Hematopoietic multipotent progenitor cell (in vitro differentiated cells): Measurements from ENCODE around the gene IL36A. TPM values are rescaled to one million over a fixed set of nuclear protein-coding genes. Genes with fewer than 3 reads are reported as not detected.

Experiments used
- DNase-seq, 3 donors: peaks; one replicate each; pipeline ENCODE4 v3.0.0-alpha.2; 2011 to 2015; ENCODE audit warnings: low read depth in 2 of 3, low spot score in 2 of 3
- total RNA-seq: library from RNA; depleted of rRNA; stranded (reverse); fragments of >200 nt; gene quantifications from one replicate; pipeline ENCODE4 v1.2.3, GENCODE V29; 2012

The IL36A gene
- under 0.01 TPM for total RNA-seq

GRCh38 chr2:113005030-113005509 is at the start of gene IL36A:
TSS of gene IL36A (plus strand) at chr2:113005459. CDS start at chr2:113005872, 413 bp downstream.
- DNase-seq = no peak

GRCh38 chr2:112957511-112957910 is 47.7 kb upstream of the IL36A start:
- no peak for DNase-seq

- peak; percentile 19 to 83 (median 57) for DNase-seq
These were observed 46.7 kb upstream of the IL36A start for GRCh38 chr2:112958428-112959108.

- peak in 1 of 3 donors; percentile 29 for DNase-seq
These were observed 46.0 kb upstream of the IL36A start for GRCh38 chr2:112959109-112959812.

- no peak for DNase-seq
These were observed 44.9 kb upstream of the IL36A start for GRCh38 chr2:112960230-112960825.

GRCh38 chr2:112962308-112963175 is 42.7 kb upstream of the IL36A start:
- no peak for DNase-seq

- DNase-seq = no peak
These were observed 38.2 kb upstream of the IL36A start for GRCh38 chr2:112967023-112967422.

- no peak for DNase-seq
These were observed 32.7 kb upstream of the IL36A start for GRCh38 chr2:112972423-112973086.

- no peak for DNase-seq
These were observed 32.1 kb upstream of the IL36A start for GRCh38 chr2:112973156-112973555.

- DNase-seq = no peak
These were observed 27.7 kb upstream of the IL36A start, which contains the start of gene IL36G for GRCh38 chr2:112977559-112978056. TSS of gene IL36G (plus strand) at chr2:112978006. CDS start at chr2:112978639, 633 bp downstream.

GRCh38 chr2:112979731-112980130 is 25.5 kb upstream of the IL36A start:
- DNase-seq = no peak

- DNase-seq = no peak
These were observed 24.7 kb upstream of the IL36A start for GRCh38 chr2:112980537-112980936.

GRCh38 chr2:112985090-112985489 is 20.2 kb upstream of the IL36A start:
- DNase-seq = no peak

GRCh38 chr2:112989611-112990010 is 15.6 kb upstream of the IL36A start:
- DNase-seq = no peak

- DNase-seq = no peak
These were observed 11.4 kb upstream of the IL36A start for GRCh38 chr2:112993831-112994230.

GRCh38 chr2:112994648-112995047 is 10.6 kb upstream of the IL36A start:
- DNase-seq = no peak

GRCh38 chr2:112995346-112995920 is 9.8 kb upstream of the IL36A start:
- no peak for DNase-seq

GRCh38 chr2:112996635-112997034 is 8.6 kb upstream of the IL36A start:
- DNase-seq = peak in 1 of 3 donors; percentile 61

GRCh38 chr2:112997151-112997550 is 8.1 kb upstream of the IL36A start:
- DNase-seq = no peak
